Measurements from ENCODE around the gene NLGN1.
A peak's percentile ranks its signal among the peaks of the same experiment; 100 is the strongest.

The NLGN1 gene

GRCh38 chr3:173398111-173398479, 551 bp downstream of the NLGN1 start:
- no peak overlapping the region; the same call in 1 of the 2 replicates for H3K27ac ChIP-seq (ENCODE audit: low read depth, low read length)
- no peaks in the 10 kb centered on the region for H3K36me3 ChIP-seq (ENCODE audit: control insufficient read depth, insufficient read depth, low read length)
- peaks cover 7% of the 10 kb centered on the region; the same call in 1 of the 2 replicates for H3K4me1 ChIP-seq (ENCODE audit: control insufficient read depth, insufficient read depth, low read length)
- no peaks in the 10 kb centered on the region for H3K9me3 ChIP-seq (ENCODE audit: control insufficient read depth, insufficient read depth, low read depth, low read length)
- H3K27me3 ChIP-seq (ENCODE audit: control insufficient read depth, insufficient read depth, low read length), result peaks cover 35% of the 10 kb centered on the region
- peak overlapping the region; percentile 61 for H3K9ac ChIP-seq (ENCODE audit: low read length)
- peak overlapping the region; percentile 97 for H3K4me3 ChIP-seq (ENCODE audit: low read depth, low read length)

- Histone ChIP-seq H3K4me1 (ENCODE audit: control insufficient read depth, insufficient read depth, low read length) (peaks cover 7% of the 10 kb centered on the region; the same call in 1 of the 2 replicates), H3K4me3 (ENCODE audit: low read depth, low read length) (peak overlapping the region; percentile 97; the same call in 1 of the 2 replicates), H3K9me3 (ENCODE audit: control insufficient read depth, insufficient read depth, low read depth, low read length) (no peaks in the 10 kb centered on the region), H3K27ac (ENCODE audit: low read depth, low read length) (no peak overlapping the region), H3K36me3 (ENCODE audit: control insufficient read depth, insufficient read depth, low read length) (no peaks in the 10 kb centered on the region), H3K9ac (ENCODE audit: low read length) (no peak overlapping the region), H3K27me3 (ENCODE audit: control insufficient read depth, insufficient read depth, low read length) (peaks cover 29% of the 10 kb centered on the region)
These were observed 1.5 kb downstream of the NLGN1 start for GRCh38 chr3:173399044-173399443.

- H3K9me3 ChIP-seq (ENCODE audit: control insufficient read depth, insufficient read depth, low read depth, low read length), result no peaks in the 10 kb centered on the region
- H3K4me3 ChIP-seq (ENCODE audit: low read depth, low read length), result no peak overlapping the region
- no peak overlapping the region for H3K9ac ChIP-seq (ENCODE audit: low read length)
- no peaks in the 10 kb centered on the region for H3K36me3 ChIP-seq (ENCODE audit: control insufficient read depth, insufficient read depth, low read length)
- H3K27me3 ChIP-seq (ENCODE audit: control insufficient read depth, insufficient read depth, low read length), result peaks cover 14% of the 10 kb centered on the region
- H3K4me1 ChIP-seq (ENCODE audit: control insufficient read depth, insufficient read depth, low read length), result peaks cover 7% of the 10 kb centered on the region; the same call in 1 of the 2 replicates
- no peak overlapping the region for H3K27ac ChIP-seq (ENCODE audit: low read depth, low read length)
These were observed 3.8 kb downstream of the NLGN1 start for GRCh38 chr3:173401369-173401768.

GRCh38 chr3:173402656-173403055, 5.1 kb downstream of the NLGN1 start:
- no peak overlapping the region for H3K9ac ChIP-seq (ENCODE audit: low read length)
- no peak overlapping the region for H3K4me3 ChIP-seq (ENCODE audit: low read depth, low read length)
- peaks cover 4% of the 10 kb centered on the region; the same call in 1 of the 2 replicates for H3K27me3 ChIP-seq (ENCODE audit: control insufficient read depth, insufficient read depth, low read length)
- no peaks in the 10 kb centered on the region for H3K9me3 ChIP-seq (ENCODE audit: control insufficient read depth, insufficient read depth, low read depth, low read length)
- H3K36me3 ChIP-seq (ENCODE audit: control insufficient read depth, insufficient read depth, low read length), result no peaks in the 10 kb centered on the region
- H3K27ac ChIP-seq (ENCODE audit: low read depth, low read length), result no peak overlapping the region
- H3K4me1 ChIP-seq (ENCODE audit: control insufficient read depth, insufficient read depth, low read length), result peaks cover 7% of the 10 kb centered on the region; the same call in 1 of the 2 replicates

- Histone ChIP-seq H3K9me3 (ENCODE audit: control insufficient read depth, insufficient read depth, low read depth, low read length) (no peaks in the 10 kb centered on the region), H3K9ac (ENCODE audit: low read length) (no peak overlapping the region), H3K27me3 (ENCODE audit: control insufficient read depth, insufficient read depth, low read length) (peaks cover 4% of the 10 kb centered on the region; the same call in 1 of the 2 replicates), H3K27ac (ENCODE audit: low read depth, low read length) (no peak overlapping the region), H3K36me3 (ENCODE audit: control insufficient read depth, insufficient read depth, low read length) (no peaks in the 10 kb centered on the region), H3K4me1 (ENCODE audit: control insufficient read depth, insufficient read depth, low read length) (peaks cover 5% of the 10 kb centered on the region; the same call in 1 of the 2 replicates), H3K4me3 (ENCODE audit: low read depth, low read length) (no peak overlapping the region)
These were observed 5.8 kb downstream of the NLGN1 start for GRCh38 chr3:173403376-173403775.

- Histone ChIP-seq H3K9ac (ENCODE audit: low read length) (no peak overlapping the region), H3K4me1 (ENCODE audit: control insufficient read depth, insufficient read depth, low read length) (no peaks in the 10 kb centered on the region), H3K27me3 (ENCODE audit: control insufficient read depth, insufficient read depth, low read length) (no peaks in the 10 kb centered on the region), H3K27ac (ENCODE audit: low read depth, low read length) (no peak overlapping the region), H3K36me3 (ENCODE audit: control insufficient read depth, insufficient read depth, low read length) (no peaks in the 10 kb centered on the region), H3K9me3 (ENCODE audit: control insufficient read depth, insufficient read depth, low read depth, low read length) (no peaks in the 10 kb centered on the region), H3K4me3 (ENCODE audit: low read depth, low read length) (no peak overlapping the region)
These were observed 6.6 kb downstream of the NLGN1 start for GRCh38 chr3:173404156-173404555.

- H3K4me1 ChIP-seq (ENCODE audit: control insufficient read depth, insufficient read depth, low read length), result peaks cover 16% of the 10 kb centered on the region
- H3K4me3 ChIP-seq (ENCODE audit: low read depth, low read length), result no peak overlapping the region
- no peak overlapping the region for H3K27ac ChIP-seq (ENCODE audit: low read depth, low read length)
- H3K36me3 ChIP-seq (ENCODE audit: control insufficient read depth, insufficient read depth, low read length), result no peaks in the 10 kb centered on the region
- no peaks in the 10 kb centered on the region for H3K9me3 ChIP-seq (ENCODE audit: control insufficient read depth, insufficient read depth, low read depth, low read length)
- H3K27me3 ChIP-seq (ENCODE audit: control insufficient read depth, insufficient read depth, low read length), result no peaks in the 10 kb centered on the region
- no peak overlapping the region for H3K9ac ChIP-seq (ENCODE audit: low read length)
These were observed 12.9 kb downstream of the NLGN1 start for GRCh38 chr3:173410436-173410835.

GRCh38 chr3:173410849-173411248, 13.3 kb downstream of the NLGN1 start:
- no peaks in the 10 kb centered on the region for H3K9me3 ChIP-seq (ENCODE audit: control insufficient read depth, insufficient read depth, low read depth, low read length)
- no peaks in the 10 kb centered on the region for H3K36me3 ChIP-seq (ENCODE audit: control insufficient read depth, insufficient read depth, low read length)
- no peak overlapping the region for H3K27ac ChIP-seq (ENCODE audit: low read depth, low read length)
- no peak overlapping the region for H3K9ac ChIP-seq (ENCODE audit: low read length)
- peaks cover 16% of the 10 kb centered on the region for H3K4me1 ChIP-seq (ENCODE audit: control insufficient read depth, insufficient read depth, low read length)
- no peak overlapping the region for H3K4me3 ChIP-seq (ENCODE audit: low read depth, low read length)
- H3K27me3 ChIP-seq (ENCODE audit: control insufficient read depth, insufficient read depth, low read length), result no peaks in the 10 kb centered on the region

GRCh38 chr3:173411375-173411973, 13.9 kb downstream of the NLGN1 start:
- Histone ChIP-seq H3K9ac (ENCODE audit: low read length) (no peak overlapping the region), H3K27me3 (ENCODE audit: control insufficient read depth, insufficient read depth, low read length) (no peaks in the 10 kb centered on the region), H3K36me3 (ENCODE audit: control insufficient read depth, insufficient read depth, low read length) (no peaks in the 10 kb centered on the region), H3K4me3 (ENCODE audit: low read depth, low read length) (no peak overlapping the region), H3K9me3 (ENCODE audit: control insufficient read depth, insufficient read depth, low read depth, low read length) (no peaks in the 10 kb centered on the region), H3K27ac (ENCODE audit: low read depth, low read length) (no peak overlapping the region), H3K4me1 (ENCODE audit: control insufficient read depth, insufficient read depth, low read length) (peaks cover 16% of the 10 kb centered on the region)

GRCh38 chr3:173416070-173416469, 18.5 kb downstream of the NLGN1 start:
- H3K36me3 ChIP-seq (ENCODE audit: control insufficient read depth, insufficient read depth, low read length), result no peaks in the 10 kb centered on the region
- H3K4me3 ChIP-seq (ENCODE audit: low read depth, low read length), result no peak overlapping the region
- no peaks in the 10 kb centered on the region for H3K27me3 ChIP-seq (ENCODE audit: control insufficient read depth, insufficient read depth, low read length)
- H3K9me3 ChIP-seq (ENCODE audit: control insufficient read depth, insufficient read depth, low read depth, low read length), result peaks cover 7% of the 10 kb centered on the region; the same call in 1 of the 2 replicates
- H3K4me1 ChIP-seq (ENCODE audit: control insufficient read depth, insufficient read depth, low read length), result peaks cover 7% of the 10 kb centered on the region
- no peak overlapping the region for H3K9ac ChIP-seq (ENCODE audit: low read length)
- no peak overlapping the region for H3K27ac ChIP-seq (ENCODE audit: low read depth, low read length)

- peaks cover 4% of the 10 kb centered on the region for H3K9me3 ChIP-seq (ENCODE audit: control insufficient read depth, insufficient read depth, low read depth, low read length)
- no peaks in the 10 kb centered on the region for H3K36me3 ChIP-seq (ENCODE audit: control insufficient read depth, insufficient read depth, low read length)
- no peaks in the 10 kb centered on the region for H3K27me3 ChIP-seq (ENCODE audit: control insufficient read depth, insufficient read depth, low read length)
- H3K4me3 ChIP-seq (ENCODE audit: low read depth, low read length), result no peak overlapping the region
- H3K27ac ChIP-seq (ENCODE audit: low read depth, low read length), result no peak overlapping the region
- H3K9ac ChIP-seq (ENCODE audit: low read length), result no peak overlapping the region
- H3K4me1 ChIP-seq (ENCODE audit: control insufficient read depth, insufficient read depth, low read length), result no peaks in the 10 kb centered on the region
These were observed 31.5 kb downstream of the NLGN1 start for GRCh38 chr3:173429076-173429475.

All from HUES6 (cell line).